Astrocyte of the cerebellum (primary cell): Measurements from ENCODE around the gene NFATC2.

ENCODE experiments used
- DNase-seq: peaks from one replicate; pipeline ENCODE4 v3.0.0-alpha.2; 2011; ENCODE audit warnings: low read depth
- H3K4me3 ChIP-seq: 2 replicates; pipeline ENCODE4 v1.5.1; 2011; ENCODE audit warnings: mild to moderate bottlenecking, low read depth, low read length, moderate library complexity
- CTCF ChIP-seq: IDR thresholded peaks from 2 replicates; pipeline ENCODE4 v1.5.1; 2012; ENCODE audit warnings: low read length, low read depth, moderate library complexity, mild to moderate bottlenecking; ENCODE audit errors: missing control alignments
- in situ Hi-C: cut with HindIII; loops from 2 replicates; pipeline ENCODE4 v1.10.0; 2017; ENCODE audit warnings: low sequenced_read_pairs

Gene NFATC2

GRCh38 chr20:51457533-51457932 is 85.0 kb downstream of the NFATC2 start:
- no peak for TF ChIP-seq CTCF
- in situ Hi-C loops, result loop anchor here (5.0 kb wide), 1 partner anchor 45 kb away; no protein-coding TSS in a partner anchor
- no peak overlapping the region for H3K4me3 ChIP-seq
- no peak for DNase-seq

GRCh38 chr20:51456511-51457509 is 85.7 kb downstream of the NFATC2 start:
- TF ChIP-seq CTCF, result no peak
- in situ Hi-C loops, result loop anchor here (5.0 kb wide), 1 partner anchor 45 kb away; no protein-coding TSS in a partner anchor
- H3K4me3 ChIP-seq, result no peak overlapping the region
- peak; percentile 92 for DNase-seq

GRCh38 chr20:51454250-51454865 is 88.2 kb downstream of the NFATC2 start:
- no peak for TF ChIP-seq CTCF

GRCh38 chr20:51452734-51453365 is 89.7 kb downstream of the NFATC2 start:
- H3K4me3 ChIP-seq, result no peak overlapping the region
- in situ Hi-C loops, result no loop called here
- no peak for DNase-seq
- no peak for TF ChIP-seq CTCF

More at GRCh38 chr20:51454250-51454865, 88.2 kb downstream of the NFATC2 start:
- no peak for DNase-seq
- H3K4me3 ChIP-seq, result no peak overlapping the region
- in situ Hi-C loops, result no loop called here

- no peak overlapping the region for H3K4me3 ChIP-seq
- no peak for DNase-seq
- TF ChIP-seq CTCF, result no peak
- in situ Hi-C loops, result no loop called here
Measured at GRCh38 chr20:51452091-51452613, 90.4 kb downstream of the NFATC2 start.

GRCh38 chr20:51451484-51451883 is 91.0 kb downstream of the NFATC2 start:
- in situ Hi-C loops, result no loop called here
- no peak for TF ChIP-seq CTCF
- no peak for DNase-seq
- H3K4me3 ChIP-seq, result no peak overlapping the region
